ENCODE results near the gene CCL16.
"Not testable (repeated sequence)": the region's sequence is repeated elsewhere in the genome, so short reads cannot be mapped to it uniquely, and the experiment has no call there.

The CCL16 gene, protein sequence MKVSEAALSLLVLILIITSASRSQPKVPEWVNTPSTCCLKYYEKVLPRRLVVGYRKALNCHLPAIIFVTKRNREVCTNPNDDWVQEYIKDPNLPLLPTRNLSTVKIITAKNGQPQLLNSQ

DNA sequence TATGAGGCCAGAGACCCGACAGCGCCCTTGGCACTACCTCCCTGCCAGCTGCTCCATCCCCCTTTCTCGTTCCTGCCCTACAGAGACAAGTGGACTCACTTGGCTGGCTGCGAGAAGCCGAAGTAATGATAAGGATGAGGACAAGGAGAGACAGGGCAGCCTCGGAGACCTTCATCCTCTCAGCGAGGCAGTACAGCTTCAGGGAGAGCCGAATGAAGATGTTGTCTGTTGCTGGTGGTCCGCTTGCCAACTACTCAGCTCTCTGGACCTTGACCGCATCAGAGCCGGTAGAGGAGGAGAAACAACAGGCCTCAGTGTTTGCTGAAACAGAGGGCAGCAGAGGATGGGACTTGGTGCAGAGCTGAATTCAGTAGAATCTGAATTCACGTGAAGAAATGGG is at the start of gene CCL16:
CCL16 (minus strand) TSS at position 252 of the 400 bp plus-strand sequence; CDS start at position 175, 77 bp downstream.
- no peak for DNase-seq

DNA sequence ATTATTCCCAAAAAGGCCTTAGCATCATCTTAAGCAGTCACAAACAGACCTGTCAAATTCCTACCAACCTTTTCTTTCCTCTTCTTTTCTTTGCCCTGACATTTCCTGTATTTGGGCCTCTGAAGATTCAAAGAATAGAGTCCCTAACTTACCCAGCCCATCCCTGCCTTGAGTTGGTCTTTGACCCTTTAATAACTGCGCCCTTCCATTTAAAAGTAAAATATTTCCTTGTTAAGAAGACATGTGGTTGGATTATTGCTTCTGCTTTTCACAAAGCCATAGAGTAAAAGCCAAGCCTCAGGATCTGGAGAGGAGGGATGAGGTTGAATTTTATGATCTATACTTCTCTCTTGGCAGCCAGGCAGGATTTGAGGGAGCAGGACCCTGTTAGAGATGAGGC is 49.7 kb upstream of the CCL16 start:
- no peak for DNase-seq

DNA sequence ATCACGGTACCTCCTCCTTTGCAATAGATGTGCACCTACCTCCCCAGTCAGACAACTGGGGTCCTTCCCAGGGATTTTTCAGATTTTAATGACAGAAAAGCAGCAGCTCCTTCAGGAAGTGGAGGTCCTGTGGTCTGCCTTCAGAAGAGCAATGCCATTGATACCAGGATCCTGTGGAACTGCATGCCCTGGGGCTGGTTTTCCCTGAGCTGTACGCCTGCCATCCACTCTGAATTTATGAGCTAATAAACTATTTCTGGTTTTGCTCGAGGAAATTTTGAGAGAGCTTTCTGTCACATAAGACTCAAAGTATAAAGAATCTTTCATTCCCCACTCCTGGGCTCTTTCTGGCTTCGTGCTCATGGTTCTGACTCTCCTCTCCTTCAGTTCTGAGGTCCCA is 46.5 kb upstream of the CCL16 start:
- no peak for DNase-seq

DNA sequence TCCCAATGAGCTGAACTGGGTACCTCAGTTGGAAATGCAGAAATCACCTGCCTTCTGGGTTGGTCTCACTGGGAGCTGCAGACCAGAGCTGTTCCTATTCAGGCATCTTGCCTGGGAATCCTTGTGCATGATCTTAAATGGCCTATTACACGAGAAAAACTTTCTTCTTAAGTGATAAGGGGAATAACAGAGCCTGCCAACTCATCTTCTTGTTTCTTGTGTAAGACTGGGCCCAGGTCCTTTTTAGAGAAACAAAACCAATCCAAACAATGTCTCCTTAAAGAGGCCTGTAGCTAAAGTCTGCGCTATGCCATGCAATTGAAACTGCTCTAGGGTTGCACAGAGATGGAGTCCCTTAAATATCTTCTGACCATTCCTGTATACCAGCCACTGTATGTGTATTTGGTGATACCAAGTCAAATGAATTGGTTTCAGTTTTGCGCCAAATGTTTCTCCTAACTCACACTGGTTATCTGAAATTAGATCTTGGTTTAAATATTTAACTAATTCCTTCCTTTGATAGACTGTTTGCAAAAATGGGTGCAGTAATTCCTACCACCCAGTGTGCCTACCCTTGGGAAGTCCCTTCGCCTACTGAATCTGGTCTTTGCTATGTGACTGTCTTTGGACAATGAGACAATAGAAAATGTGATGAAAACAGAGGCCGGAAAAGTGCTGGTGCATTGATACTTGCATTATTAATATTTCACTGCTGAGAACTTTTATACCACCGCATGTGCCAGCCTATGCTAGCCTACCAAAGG is 43.0 kb upstream of the CCL16 start:
- no peak for DNase-seq

DNA sequence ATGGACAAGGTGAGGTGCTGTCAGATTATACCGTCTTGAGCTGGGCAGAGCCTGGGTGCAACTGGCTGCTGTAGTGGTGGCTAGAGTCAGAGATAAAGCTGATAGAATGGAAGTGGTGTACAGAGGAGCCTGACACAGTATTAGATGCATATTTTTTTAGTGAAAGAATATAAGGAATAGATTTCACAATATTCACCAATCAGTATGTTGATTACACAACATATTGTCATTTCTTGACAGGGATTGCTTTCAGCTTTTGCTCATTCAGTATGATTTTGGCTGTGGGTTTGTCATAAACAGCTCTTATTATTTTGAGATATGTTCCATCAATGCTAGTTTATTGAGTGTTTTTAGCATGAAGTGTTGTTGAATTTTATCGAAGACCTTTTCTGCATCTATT is 38.1 kb upstream of the CCL16 start:
- no peak for DNase-seq

DNA sequence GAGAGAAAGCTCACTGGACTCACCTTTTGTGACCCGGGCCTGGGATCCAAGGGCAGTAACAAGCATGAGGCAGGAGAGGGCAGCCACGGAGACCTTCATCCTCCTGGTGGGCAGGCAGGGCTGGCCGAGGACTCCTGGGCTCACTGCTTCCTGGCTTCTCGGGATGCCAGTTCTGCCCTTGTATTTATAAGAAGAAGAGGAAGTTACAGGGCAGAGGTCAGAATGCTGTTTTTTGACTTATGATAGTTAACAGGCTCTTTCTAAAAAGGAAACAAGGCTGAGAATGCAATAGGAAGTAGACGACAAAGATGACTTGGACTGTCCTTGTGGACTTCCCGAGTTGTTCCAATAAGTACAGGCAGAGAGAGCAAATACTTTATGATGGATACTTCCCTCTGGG is 36.5 kb upstream of the CCL16 start, which contains the start of gene CCL23:
CCL23 (minus strand) TSS at position 174 of the 400 bp plus-strand sequence; CDS start at position 99, 75 bp downstream.
- DNase-seq, result no peak

DNA sequence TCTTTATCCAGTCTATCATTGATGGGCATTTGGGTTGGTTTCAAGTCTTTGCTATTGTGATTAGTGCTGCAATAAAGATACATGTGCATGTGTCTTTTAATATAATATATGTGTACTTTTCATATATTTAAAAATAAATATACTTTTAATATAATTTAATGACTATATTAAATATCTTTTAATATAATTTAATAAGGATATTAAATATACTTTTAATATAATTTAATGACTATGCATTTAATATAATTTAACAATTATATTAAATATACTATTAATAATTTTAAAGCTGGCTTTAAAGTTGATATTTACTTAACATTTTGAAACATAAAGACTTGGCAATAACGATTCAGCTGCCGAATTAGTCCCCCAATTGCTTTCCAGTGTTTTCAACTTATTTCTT is 35.3 kb upstream of the CCL16 start:
- no peak for DNase-seq

DNA sequence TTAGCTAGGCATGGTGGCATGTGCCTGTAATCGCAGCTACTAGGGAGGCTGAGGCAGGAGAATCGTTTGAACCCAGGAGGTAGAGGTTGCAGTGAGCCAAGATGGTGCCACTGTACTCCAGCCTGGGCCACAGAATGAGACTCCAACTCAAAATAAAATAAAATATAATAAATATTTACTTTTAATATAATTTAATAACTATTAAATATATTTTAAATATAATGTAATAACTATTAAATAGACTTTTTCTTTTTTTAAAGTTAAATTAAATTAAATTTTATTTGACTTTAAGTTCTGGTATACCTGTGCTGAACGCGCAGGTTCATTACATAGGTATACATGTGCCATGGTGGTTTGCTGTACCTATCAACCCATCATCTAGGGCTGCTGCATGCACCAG is 34.6 kb upstream of the CCL16 start:
- not testable (repeated sequence) for DNase-seq

DNA sequence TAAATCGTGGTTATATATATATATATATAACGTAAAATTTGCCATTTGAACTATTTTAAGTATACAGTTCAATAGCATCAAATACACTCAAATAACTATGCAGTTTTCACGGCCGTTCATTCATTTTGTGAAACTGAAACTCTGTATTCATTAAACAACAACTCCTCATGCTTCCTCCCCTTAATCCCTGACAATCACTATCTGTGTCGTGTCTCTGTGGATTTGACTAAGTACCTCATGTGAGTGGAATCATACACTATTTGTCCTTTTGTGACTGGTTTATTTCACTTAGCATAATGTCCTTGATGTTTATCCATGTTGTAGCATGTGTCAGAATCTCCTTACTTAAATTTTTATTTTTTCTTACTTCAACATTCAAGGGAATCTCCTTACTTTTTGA is 33.6 kb upstream of the CCL16 start:
- DNase-seq, result no peak

DNA sequence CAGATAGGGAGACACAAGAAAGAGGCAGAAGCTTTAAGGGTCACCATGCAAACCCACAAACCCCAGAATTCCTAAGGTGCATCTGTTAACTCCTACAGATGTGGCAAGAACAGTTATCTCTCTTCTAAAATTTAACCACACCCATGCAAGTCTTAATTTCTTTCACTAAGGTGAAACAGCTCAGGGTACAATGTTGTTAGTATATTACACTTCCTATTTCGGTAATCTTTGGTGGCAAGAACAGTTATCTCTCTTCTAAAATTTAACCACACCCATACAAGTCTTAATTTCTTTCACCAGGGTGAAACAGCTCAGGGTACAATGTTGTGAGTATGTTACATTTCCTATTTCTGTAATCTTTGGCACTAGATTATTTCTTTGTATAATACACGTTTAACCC is 29.9 kb upstream of the CCL16 start:
- no peak for DNase-seq

DNA sequence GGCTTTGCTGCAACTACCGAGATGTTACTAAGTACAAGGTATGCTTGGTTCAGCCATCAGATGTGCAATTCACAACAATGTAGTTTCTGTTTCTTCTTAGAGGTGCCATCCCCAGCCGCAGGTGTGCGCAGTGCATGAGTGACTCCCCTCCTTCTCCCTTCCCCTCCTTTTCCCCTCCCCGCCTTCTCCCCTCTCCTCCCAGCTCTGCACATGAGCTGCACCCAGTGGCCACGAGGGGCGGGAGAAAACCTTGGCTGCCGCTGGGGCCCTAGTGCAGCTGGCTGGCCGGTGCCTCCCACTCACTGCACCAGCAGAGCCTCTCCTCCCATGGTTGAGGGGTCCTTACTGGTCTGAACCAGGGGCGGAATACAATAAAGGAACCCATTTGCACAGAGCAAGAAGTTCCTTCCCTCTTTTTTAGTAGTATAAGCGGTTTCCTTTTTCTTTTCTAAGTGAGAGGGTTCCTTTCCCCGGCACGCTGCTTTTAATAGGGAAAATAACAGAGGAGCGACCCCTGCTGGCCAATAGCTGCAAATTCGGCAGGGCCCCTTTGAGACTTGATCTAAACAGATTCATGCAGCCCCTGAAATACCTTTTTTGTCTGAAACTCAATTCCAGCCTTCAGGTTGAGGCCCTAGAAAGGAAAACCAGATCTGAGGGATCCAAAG is 27.8 kb upstream of the CCL16 start:
- DNase-seq, result peak; percentile 17

DNA sequence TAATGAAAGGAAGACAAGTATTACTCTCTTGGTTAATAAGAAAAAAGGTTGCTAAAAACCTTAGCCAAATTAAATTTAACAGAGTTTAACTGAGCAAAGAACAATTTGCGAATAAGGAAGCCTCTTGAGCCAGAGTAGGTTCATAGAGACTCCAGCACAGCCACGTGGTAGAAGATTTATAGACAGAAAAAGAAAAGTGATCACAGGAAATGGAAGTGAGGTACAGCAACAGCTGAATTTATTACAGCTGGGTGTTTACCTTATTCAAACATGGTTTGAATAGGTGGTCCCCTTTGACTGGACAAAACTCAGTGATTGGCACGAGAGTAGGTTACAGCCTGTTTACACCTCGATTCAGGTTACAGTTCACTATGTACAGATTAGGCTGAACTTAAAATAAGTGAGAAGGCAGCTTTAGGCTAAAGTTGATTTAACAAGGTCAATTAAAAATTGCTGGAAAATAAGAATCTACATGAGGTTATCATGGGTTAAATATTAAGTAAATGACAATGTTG is 23.4 kb upstream of the CCL16 start:
- DNase-seq, result no peak

DNA sequence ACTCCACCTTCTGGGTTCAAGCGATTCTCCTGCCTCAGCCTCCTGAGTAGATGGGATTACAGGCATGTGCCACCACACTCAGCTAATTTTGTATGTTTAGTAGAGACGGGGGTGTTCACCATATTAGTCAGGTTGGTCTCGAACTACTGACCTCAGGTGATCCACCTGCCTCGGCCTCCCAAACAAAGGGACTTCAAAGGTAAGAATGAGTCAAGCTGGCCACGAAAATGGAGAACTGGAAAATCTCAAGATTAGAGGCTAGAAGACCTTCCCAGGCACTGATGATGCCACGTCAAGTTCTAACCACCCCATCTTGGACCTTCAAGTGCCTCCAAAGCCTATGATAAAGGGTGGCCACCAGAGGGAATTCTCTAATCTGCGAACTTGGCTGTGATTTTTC is 21.3 kb upstream of the CCL16 start:
- no peak for DNase-seq

DNA sequence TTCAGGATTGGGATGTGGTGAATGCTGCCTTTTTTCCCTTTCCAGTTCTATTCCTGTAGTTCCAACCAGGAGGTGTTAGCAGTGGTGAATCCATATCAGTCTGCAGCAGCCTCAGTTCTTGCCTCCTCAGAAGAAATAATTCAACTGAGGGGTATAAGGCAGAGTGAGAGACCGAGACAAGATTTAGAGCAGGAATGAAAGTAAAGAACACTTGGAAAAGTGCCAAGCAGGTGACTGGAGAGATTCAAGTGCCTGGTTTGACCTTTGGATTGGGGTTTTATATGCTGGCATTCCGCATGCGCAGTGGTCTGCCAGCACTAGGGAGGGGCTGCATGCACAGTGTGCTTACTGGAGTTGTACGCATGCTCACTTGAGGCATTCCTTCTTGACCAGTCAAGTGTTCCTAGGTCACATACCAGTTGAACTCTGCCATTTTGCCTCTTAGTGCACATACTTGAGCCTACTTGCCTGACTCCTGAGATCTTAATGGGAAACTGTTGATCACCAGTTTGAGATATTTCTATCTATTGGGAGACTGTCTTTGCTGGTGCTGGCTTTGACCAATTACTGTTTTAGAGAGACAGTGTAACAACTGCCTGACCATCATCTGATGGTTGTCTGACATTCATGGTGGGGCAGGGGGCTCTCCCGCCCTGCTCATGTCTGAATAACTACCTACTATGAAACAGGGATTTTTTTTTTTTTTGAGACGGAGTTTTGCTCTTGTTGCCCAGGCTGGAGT is 20.7 kb upstream of the CCL16 start:
- no peak for DNase-seq

DNA sequence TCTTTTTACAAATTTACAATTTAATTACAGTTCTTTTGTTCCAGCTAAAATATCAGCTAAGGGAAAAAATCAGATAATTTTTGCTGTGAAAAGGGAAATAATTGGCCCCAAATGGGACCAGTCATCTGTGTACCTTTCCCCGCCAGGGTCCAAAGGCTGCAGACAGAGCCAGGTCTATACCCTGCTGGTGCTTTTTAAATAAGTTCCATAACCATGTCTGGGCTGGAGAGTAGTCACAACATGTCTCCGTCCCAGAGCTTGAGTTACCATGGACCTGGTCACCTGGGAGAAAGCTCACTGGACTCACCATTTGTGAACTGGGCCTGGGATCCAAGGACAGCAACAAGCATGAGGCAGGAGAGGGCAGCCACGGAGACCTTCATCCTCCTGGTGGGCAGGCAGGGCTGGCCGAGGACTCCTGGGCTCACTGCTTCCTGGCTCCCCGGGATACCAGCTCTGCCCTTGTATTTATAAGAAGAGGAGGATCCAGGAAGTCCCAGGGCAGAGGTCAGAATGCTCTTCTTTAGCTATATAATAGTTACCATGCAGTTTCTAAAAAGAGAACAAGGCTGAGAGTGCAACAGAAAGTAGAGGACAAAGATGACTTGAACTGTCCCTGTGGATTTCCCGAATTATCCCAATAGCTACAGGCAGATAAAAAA is 19.9 kb upstream of the CCL16 start, which contains the start of gene CCL15:
CCL15 (minus strand) TSS at position 444 of the 662 bp plus-strand sequence; CDS start at position 383, 61 bp downstream.
- DNase-seq, result no peak

DNA sequence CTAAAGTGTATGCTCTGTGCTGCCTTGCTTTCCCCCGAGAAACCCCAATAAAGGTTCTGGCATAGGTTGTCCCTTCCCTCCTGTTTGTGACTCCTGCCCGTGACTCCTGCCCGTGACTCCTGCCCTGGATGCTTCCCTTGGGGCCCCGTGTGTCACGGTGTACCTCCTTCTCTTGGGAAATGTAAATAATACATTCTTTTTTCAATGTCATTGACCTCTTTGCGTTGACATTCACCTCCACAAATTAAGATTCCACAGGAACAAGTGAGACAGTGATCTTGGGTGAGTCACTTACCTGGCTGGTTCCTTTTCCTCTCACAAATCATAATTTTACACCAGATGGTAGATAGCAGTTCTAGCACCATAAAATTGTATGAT is 19.4 kb upstream of the CCL16 start:
- DNase-seq, result no peak

DNA sequence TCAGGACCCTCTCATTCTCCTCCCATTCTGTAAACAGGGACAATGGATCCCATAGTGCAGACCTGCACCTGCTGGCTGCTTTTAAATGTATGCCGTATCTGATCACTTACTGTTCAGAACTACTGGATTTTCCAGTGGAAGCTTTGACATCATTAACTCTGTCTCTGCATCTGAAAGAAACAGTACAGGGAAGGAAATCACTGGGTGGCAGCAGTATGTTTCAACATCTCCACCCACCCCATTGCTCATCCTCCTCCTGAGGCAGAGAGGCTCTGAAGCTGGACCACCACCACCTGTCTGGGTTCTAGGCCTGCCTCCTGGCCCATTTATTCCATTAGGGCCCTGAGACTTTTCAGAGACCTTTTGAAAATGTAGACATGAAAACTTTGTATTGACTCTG is 17.5 kb upstream of the CCL16 start:
- DNase-seq, result no peak

DNA sequence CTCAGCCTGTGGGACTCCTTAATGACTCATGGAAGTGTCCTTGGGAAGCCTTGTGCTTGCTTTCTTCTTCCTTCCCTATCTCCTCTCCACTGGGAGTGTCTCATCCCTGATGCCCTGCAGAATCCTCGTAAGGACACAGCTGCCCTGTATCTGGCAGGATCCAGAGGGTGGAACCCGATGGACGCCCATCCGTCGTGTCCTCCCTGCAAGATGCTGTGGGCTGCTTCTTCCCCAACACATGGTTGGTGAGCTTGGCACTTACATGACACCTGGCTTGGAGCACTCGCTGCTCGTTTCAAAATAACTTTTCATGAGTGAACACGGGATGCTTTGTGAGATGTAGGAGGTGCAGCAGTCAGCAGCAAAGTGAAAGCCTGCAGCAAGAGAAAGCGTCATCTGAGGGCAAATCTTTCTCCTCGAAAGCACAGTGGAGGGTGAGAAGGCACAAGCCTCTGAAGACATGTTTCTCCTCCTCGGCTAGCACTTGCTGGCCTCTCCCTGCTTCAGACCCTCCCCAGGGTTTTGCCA is 16.8 kb upstream of the CCL16 start:
- DNase-seq, result no peak

DNA sequence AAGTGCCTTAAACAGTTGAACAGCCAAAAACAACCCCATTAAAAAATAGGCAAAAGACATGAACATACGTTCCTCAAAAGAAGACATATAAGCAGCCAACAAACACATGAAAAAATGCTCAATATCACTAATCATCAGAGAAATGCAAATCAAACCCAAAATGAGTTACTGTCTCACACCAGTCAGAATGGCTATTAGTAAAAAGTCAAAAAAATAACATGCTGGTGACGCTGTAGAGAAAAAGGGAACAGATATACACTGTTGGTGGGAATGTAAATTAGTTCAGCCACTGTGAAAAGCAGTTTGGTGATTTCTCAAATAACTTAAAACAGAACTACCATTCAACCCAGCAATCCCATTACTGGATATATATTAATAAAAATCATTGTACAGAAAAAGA is 14.0 kb upstream of the CCL16 start:
- not testable (repeated sequence) for DNase-seq

DNA sequence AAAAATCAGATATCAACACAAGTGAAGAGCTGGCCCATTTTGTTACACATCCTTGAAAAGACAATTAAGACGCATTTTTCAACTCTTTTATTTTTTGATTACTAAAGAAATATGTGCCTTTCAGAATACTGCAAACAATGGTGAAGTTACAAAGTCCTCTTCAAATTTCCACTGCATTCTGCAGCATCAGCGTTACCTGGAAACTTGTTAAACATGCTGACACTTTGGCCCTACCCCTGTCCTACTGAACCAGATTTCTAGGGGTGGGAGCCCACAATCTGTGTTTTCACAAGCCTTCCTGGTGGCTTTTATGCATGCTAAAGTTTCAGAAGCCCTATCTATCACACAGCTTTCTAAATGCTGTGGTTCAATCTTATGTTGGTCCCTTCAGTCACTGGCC is 9.8 kb upstream of the CCL16 start:
- no peak for DNase-seq

DNA sequence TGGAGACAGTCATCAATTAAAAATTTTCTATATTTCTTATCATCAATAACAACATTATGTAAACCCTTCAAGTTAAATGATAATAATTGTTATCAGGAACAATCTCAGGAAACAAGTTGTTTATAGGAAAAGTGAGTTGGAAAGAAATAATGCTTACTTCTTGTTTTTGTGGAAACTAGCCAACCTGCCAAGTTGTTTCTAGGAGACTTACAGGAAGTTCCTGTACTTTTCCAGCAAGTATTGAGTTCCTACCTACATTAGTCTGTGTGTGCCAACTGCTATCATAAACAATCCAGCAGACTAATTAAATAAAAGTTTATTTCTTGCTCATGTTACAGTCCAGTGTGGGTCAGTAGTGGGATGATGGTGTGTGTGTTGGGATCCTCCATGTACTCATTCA is 6.9 kb upstream of the CCL16 start:
- DNase-seq, result no peak

DNA sequence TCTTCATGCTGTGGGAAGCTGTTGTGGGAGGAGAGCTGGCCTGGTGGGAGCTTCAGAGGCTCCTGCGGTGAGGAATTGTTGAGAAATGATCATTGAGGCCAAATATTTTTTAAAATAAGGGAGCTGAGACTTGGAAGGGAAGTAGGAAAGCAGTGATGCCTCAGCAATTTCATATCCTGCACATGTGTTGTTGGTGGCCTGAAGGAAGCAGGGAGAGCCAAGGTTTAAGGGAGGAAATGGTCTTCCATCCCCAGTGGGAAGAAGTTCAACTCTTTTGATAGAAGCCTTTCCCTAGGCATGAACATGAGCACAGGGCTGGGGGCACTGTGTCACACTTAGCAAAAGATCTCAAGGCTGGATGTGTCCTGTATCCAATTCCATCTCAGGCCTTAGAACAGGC is 5.3 kb upstream of the CCL16 start, which contains the start of gene CCL14:
CCL14 (minus strand) TSS at position 87 of the 400 bp plus-strand sequence; CDS start at position 7, 80 bp downstream.
- no peak for DNase-seq

Data from activated CD4-positive, alpha-beta T cell treated with anti-CD3 and anti-CD28 coated beads for 48 hours (primary cell).